ENCODE results near the gene EIF4G1.

DNA sequence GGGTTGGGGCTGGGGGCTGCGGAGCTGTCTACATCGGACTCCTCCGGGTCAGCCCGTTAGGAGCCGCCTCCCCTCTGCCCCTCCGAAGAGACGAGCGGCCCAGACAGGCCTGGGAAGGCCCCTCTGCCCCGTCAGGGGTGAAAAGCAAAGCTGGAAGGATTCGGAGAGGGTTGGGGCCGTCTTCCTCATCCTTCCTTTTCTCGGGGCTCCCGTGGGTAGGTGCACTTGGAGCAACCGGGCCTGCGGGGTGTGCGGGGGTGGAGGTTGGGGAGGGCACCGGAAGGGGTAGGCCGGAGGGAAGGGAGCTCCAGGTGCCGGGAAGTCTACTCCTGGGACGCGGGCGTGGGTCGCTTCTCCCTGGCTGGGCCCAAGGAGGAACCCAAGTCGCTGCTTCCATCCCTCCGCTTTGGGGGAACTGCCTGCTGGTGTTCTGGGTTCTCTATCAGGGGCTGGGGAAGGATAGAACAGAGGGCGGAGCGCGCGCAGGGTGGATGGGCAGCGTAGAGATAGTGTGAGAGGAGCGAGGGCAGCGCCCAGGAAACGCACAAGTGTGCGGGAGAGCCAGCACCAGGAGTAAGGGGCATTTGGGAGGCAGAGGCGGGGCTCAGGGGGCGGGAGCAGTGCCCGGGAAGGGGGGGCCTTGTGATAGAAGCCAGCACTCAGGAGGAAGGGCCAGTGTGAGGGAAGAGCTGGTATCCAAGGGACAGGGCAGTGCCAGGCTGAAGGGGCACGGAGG, 47.7 kb downstream of the EIF4G1 start:
- no peak for TF ChIP-seq CTCF (IDR thresholded peaks at IDR 0.05)
- no peak for TF ChIP-seq EZH2 (IDR thresholded peaks at IDR 0.05)

Measured in neural progenitor cell (in vitro differentiated cells).